K562 (cell line): ENCODE measurements around the gene CEL. TPM values are rescaled to one million over a fixed set of nuclear protein-coding genes. Genes with fewer than 3 reads are reported as not detected.

ENCODE experiments used
- CTBP1 ChIP-seq: fragments of 450-650 bp; IDR thresholded peaks from 2 replicates; pipeline ENCODE4 v1.6.1; 2016; ENCODE audit warnings: borderline replicate concordance
- FOXM1 ChIP-seq, 2 experiments: fragments of 450-650 bp in 1 of 2; sonication (generic) in 1 of 2; formaldehyde crosslinking in 1 of 2; IDR thresholded peaks; 2 replicates each; pipeline versions ENCODE4 v1.6.1 to v1.9.0; 2017 to 2022; ENCODE audit warnings: low read depth in 2 of 2, mild to moderate bottlenecking in 2 of 2, missing genetic modification reagents in 1 of 2, moderate library complexity in 1 of 2
- HNRNPLL ChIP-seq: fragments of 200-400 bp; formaldehyde crosslinking; IDR thresholded peaks from 2 replicates; pipeline ENCODE4 v1.6.1; 2017; ENCODE audit warnings: low read length, low read depth, mild to moderate bottlenecking; ENCODE audit not compliant: poor library complexity, severe bottlenecking
- KDM1A ChIP-seq, 2 experiments: fragments of 450-650 bp; IDR thresholded peaks; 2 replicates each; pipeline ENCODE4 v1.6.1; 2016; ENCODE audit warnings: mild to moderate bottlenecking in 2 of 2
- PHF20 ChIP-seq: fragments of 450-650 bp; IDR thresholded peaks from 2 replicates; pipeline ENCODE4 v1.6.1; 2018; ENCODE audit not compliant: partially characterized antibody
- PHF21A ChIP-seq: fragments of 450-650 bp; IDR thresholded peaks from 2 replicates; pipeline ENCODE4 v1.6.1; 2017; ENCODE audit warnings: low read depth, borderline replicate concordance
- PPARD ChIP-seq: fragments of 250-450 bp; sonication (Bioruptor Pico); IDR thresholded peaks from 2 replicates; pipeline ENCODE4 v1.8.0; 2022; ENCODE audit warnings: inconsistent platforms, mild to moderate bottlenecking, moderate library complexity
- XRCC3 ChIP-seq: fragments of 450-650 bp; IDR thresholded peaks from 2 replicates; pipeline ENCODE4 v1.6.1; 2017; ENCODE audit warnings: mild to moderate bottlenecking, moderate library complexity
- YBX1 ChIP-seq: fragments of 450-650 bp; IDR thresholded peaks from 2 replicates; pipeline ENCODE4 v1.7.1; 2016; ENCODE audit warnings: mild to moderate bottlenecking
- ZBTB40 ChIP-seq, 2 experiments: fragments of 450-650 bp in 1 of 2; sonication (generic) in 1 of 2; formaldehyde crosslinking in 1 of 2; IDR thresholded peaks; 2 replicates each; pipeline versions ENCODE4 v1.7.1 to v1.9.0; 2016 to 2022; ENCODE audit warnings: inconsistent platforms in 1 of 2, mild to moderate bottlenecking in 1 of 2, missing genetic modification reagents in 1 of 2
- ZNF561 ChIP-seq: fragments of 450-650 bp; formaldehyde crosslinking; conservative IDR thresholded peaks from 2 replicates; pipeline ENCODE4 v1.4.0; 2020; ENCODE audit warnings: mild to moderate bottlenecking, moderate library complexity
- ZNF778 ChIP-seq: fragments of 450-650 bp; formaldehyde crosslinking; IDR thresholded peaks from 2 replicates; pipeline ENCODE4 v1.4.0; 2020; ENCODE audit warnings: mild to moderate bottlenecking, moderate library complexity
- ZNF785 ChIP-seq: fragments of 250-450 bp; sonication (Bioruptor Pico); IDR thresholded peaks from 2 replicates; pipeline ENCODE4 v1.4.0; 2020; ENCODE audit warnings: mild to moderate bottlenecking
- ZZZ3 ChIP-seq: fragments of 450-650 bp; IDR thresholded peaks from 2 replicates; pipeline ENCODE4 v1.6.1; 2016; ENCODE audit warnings: antibody characterized with exemption, mild to moderate bottlenecking, moderate library complexity
- polyA plus RNA-seq, 8 experiments: library from polyadenylated mRNA; depleted of rRNA in 4 of 8; stranded (reverse) in 5 of 8; unstranded in 3 of 8; fragments of >200 nt; fragmentation: Nextera tagmentation in 2 of 8; fragmentation: Illumina TruSeq in 1 of 8; extraction: Ambion mirVana in 2 of 8; extraction: Trizol in 1 of 8; gene quantifications; 2 replicates each; pipeline versions ENCODE4 v1.2.1 to v1.2.3, GENCODE V29; 2011 to 2014; ENCODE audit warnings: inconsistent platforms in 1 of 8, missing spikeins in 1 of 8
- total RNA-seq, 7 experiments: library from RNA; depleted of rRNA in 6 of 7; stranded (reverse); fragments of >200 nt in 6 of 7; fragmentation: Illumina TruSeq in 2 of 7; extraction: Trizol in 2 of 7; gene quantifications; 2 replicates each; pipeline versions ENCODE4 v1.2.1 to v1.2.3, GENCODE V29; 2011 to 2021; ENCODE audit warnings: low replicate concordance in 1 of 7
- TF ChIP-seq, protein P1 (sequence below): sonication (generic); formaldehyde crosslinking; IDR thresholded peaks from 2 replicates; pipeline ENCODE4 v1.9.0; 2022; ENCODE audit warnings: mild to moderate bottlenecking, missing genetic modification reagents

The CEL gene
- total and polyA plus RNA-seq, 9 of the 15 experiments (the other 6 are each of a cell fraction or from before 2014, with no cell fraction given) = 0.09 to 3.0 (median 0.51) TPM; not detected in 2

DNA sequence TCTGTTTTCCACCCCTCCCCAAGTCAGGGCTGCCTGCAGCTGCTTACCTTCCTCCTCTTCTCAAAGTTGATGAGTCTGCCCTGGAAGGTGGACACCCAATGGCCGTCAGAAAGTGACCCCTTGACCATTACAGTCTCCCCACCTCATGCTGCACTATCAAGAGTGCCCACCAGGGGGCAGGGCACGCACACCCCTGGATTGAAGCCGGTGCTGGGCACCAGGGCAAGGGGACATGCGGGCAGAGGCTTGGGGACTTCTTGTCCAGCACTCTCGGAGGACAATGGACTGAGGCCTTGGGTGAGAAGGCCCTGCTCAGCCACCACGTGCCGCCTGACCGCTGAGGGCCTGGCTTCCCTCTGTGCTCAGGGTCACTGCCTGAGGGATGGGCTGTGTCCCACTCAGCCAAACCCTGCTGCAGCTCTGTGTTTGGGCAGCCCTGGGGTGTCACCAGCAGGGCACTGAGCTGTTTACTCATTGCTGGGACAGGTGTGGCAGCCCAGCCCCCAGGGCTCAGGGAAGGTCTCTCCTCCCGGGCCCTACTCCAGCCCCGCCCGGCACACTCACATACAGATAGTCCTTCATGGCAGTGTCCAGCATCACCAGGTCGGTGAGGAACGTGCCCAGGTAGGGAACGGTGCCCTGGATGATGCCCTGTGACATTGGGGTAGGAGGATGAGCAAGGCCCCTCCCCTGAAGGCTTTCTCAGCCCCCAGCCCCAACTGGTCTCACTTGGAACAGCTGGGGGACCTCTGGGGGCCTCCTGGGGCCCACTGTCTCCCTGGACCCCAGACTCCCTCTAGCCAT, 41.6 kb downstream of the CEL start (continued):
- no peak for TF ChIP-seq HNRNPLL
- no peak for TF ChIP-seq PHF20
- TF ChIP-seq CTBP1 = peak; percentile 35; the same call in 1 of the 2 replicates
- no peak for TF ChIP-seq ZNF785 (CRISPR knock-in tag)
- no peak for TF ChIP-seq PPARD (CRISPR knock-in tag)
- TF ChIP-seq FOXM1 (IDR thresholded peaks at IDR 0.05; ENCODE audit: low read depth) = no peak
- TF ChIP-seq FOXM1 (CRISPR knock-in tag; IDR thresholded peaks at IDR 0.05; ENCODE audit: low read depth) = no peak
- TF ChIP-seq ZNF778 (CRISPR knock-in tag) = no peak
- TF ChIP-seq, protein P1, sequence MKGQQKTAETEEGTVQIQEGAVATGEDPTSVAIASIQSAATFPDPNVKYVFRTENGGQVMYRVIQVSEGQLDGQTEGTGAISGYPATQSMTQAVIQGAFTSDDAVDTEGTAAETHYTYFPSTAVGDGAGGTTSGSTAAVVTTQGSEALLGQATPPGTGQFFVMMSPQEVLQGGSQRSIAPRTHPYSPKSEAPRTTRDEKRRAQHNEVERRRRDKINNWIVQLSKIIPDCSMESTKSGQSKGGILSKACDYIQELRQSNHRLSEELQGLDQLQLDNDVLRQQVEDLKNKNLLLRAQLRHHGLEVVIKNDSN (CRISPR knock-in tag) = peak; percentile 49
- no peak for TF ChIP-seq ZZZ3
- TF ChIP-seq YBX1 = no peak
- no peak for TF ChIP-seq KDM1A (IDR thresholded peaks at IDR 0.05)
- no peak for TF ChIP-seq ZNF561 (CRISPR knock-in tag)
- no peak for TF ChIP-seq XRCC3
- TF ChIP-seq ZBTB40 (IDR thresholded peaks at IDR 0.05) = no peak
- TF ChIP-seq ZBTB40 (CRISPR knock-in tag; IDR thresholded peaks at IDR 0.05) = no peak
- no peak for TF ChIP-seq PHF21A
